H1 (cell line): ENCODE data around the gene USP49. TPM values are rescaled to one million over a fixed set of nuclear protein-coding genes. Genes with fewer than 3 reads are reported as not detected.

Experiments used
- CTCF ChIA-PET: fragments of 300-600 bp; sonication (Branson Sonifier 250); formaldehyde crosslinking; loops from one replicate; lab custom pipeline; 2021; ENCODE audit not compliant: partially characterized antibody; lab: Charles Lee
- POLR2A ChIA-PET: fragments of 300-600 bp; sonication (Branson Sonifier 250); formaldehyde crosslinking; loops from one replicate; lab custom pipeline; 2021; ENCODE audit warnings: inconsistent platforms; ENCODE audit not compliant: partially characterized antibody; lab: Charles Lee
- DNase-seq, 2 experiments: peaks; one replicate each; pipeline versions ENCODE4 v3.0.0 to v3.0.0-alpha.2; 2010 to 2022; ENCODE audit warnings: low spot score in 2 of 2, low read depth in 1 of 2, mixed read lengths in 1 of 2
- FAIRE-seq: peaks from 2 replicates; lab custom pipeline; 2011; peaks lifted over from hg19 to GRCh38; lab: Jason Lieb, UNC
- H2AFZ ChIP-seq: 2 replicates; pipeline ENCODE4 v1.8.1; 2012; ENCODE audit warnings: low read length, inconsistent platforms
- H2AK5ac ChIP-seq: 2 replicates; pipeline ENCODE4 v1.6.1; 2013; ENCODE audit warnings: low read depth, low read length
- H2BK120ac ChIP-seq: replicated peaks from 2 replicates; pipeline ENCODE3; 2013; ENCODE audit warnings: low read depth, low read length, inconsistent platforms
- H2BK12ac ChIP-seq: 2 replicates; pipeline ENCODE4 v1.6.1; 2013; ENCODE audit warnings: low read depth, low read length
- H2BK15ac ChIP-seq: 2 replicates; pipeline ENCODE4 v1.6.1; 2013; ENCODE audit warnings: low read length
- H2BK20ac ChIP-seq: 2 replicates; pipeline ENCODE4 v1.6.1; 2013; ENCODE audit warnings: low read length
- H2BK5ac ChIP-seq: 2 replicates; pipeline ENCODE4 v1.6.1; 2013; ENCODE audit warnings: low read depth, low read length
- H3K14ac ChIP-seq: 2 replicates; pipeline ENCODE4 v1.6.1; 2013; ENCODE audit warnings: inconsistent platforms; ENCODE audit not compliant: insufficient read length
- H3K18ac ChIP-seq: 2 replicates; pipeline ENCODE4 v1.6.1; 2013; ENCODE audit warnings: low read length; ENCODE audit errors: extremely low read depth
- H3K23ac ChIP-seq: 2 replicates; pipeline ENCODE4 v1.6.1; 2013; ENCODE audit warnings: inconsistent platforms; ENCODE audit not compliant: insufficient read length
- H3K23me2 ChIP-seq: 2 replicates; pipeline ENCODE4 v1.6.1; 2013; ENCODE audit warnings: low read depth, low read length
- H3K27ac ChIP-seq: 2 replicates; pipeline ENCODE4 v1.6.1; 2011; ENCODE audit warnings: low read depth, low read length, inconsistent platforms
- H3K27me3 ChIP-seq, 4 experiments: replicated peaks in 1 of 4; 1 replicate in 1 of 4; 2 replicates in 3 of 4; pipeline versions ENCODE4 v1.6.1 to v1.8.1; 2011 to 2013; ENCODE audit warnings: low read length in 3 of 4, mild to moderate bottlenecking in 3 of 4, inconsistent platforms in 2 of 4, mixed read lengths in 2 of 4, moderate library complexity in 1 of 4; ENCODE audit not compliant: control insufficient read depth in 3 of 4, insufficient read depth in 3 of 4; ENCODE audit errors: extremely low read depth in 1 of 4
- H3K36me3 ChIP-seq, 4 experiments: 2 replicates each; pipeline versions ENCODE4 v1.6.1 to v1.8.1; 2011 to 2013; ENCODE audit warnings: mild to moderate bottlenecking in 4 of 4, low read length in 3 of 4, moderate library complexity in 2 of 4, control low read depth in 1 of 4, inconsistent platforms in 1 of 4; ENCODE audit not compliant: insufficient read depth in 4 of 4, control insufficient read depth in 2 of 4
- H3K4ac ChIP-seq: replicated peaks from 2 replicates; pipeline ENCODE3; 2013; ENCODE audit warnings: low read length, low read depth, mixed read lengths, inconsistent platforms; ENCODE audit not compliant: insufficient read length
- H3K4me1 ChIP-seq, 4 experiments: replicated peaks in 1 of 4; 1 replicate in 1 of 4; 2 replicates in 3 of 4; pipeline versions ENCODE4 v1.6.1 to v1.8.1; 2011 to 2013; ENCODE audit warnings: low read length in 3 of 4, inconsistent platforms in 2 of 4, mixed read lengths in 1 of 4; ENCODE audit not compliant: insufficient read depth in 4 of 4, control insufficient read depth in 3 of 4
- H3K4me2 ChIP-seq, 2 experiments: 2 replicates each; pipeline versions ENCODE4 v1.6.1 to v1.8.1; 2011 to 2013; ENCODE audit warnings: low read depth in 2 of 2, low read length in 2 of 2, control low read depth in 1 of 2, inconsistent platforms in 1 of 2, mild to moderate bottlenecking in 1 of 2; ENCODE audit not compliant: insufficient read depth in 1 of 2
- H3K4me3 ChIP-seq, 4 experiments: fragments of 200-600, 300-600 bp in 1 of 4; sonication (generic), shearing (Covaris generic), sonication (Bioruptor Twin) in 1 of 4; 2 replicates each; pipeline versions ENCODE4 v1.5.1 to v1.8.1; 2011 to 2016; ENCODE audit warnings: low read length in 4 of 4, low read depth in 3 of 4, control low read depth in 2 of 4, inconsistent platforms in 2 of 4, mild to moderate bottlenecking in 2 of 4, mixed read lengths in 1 of 4, moderate library complexity in 1 of 4; ENCODE audit not compliant: insufficient read depth in 2 of 4; ENCODE audit errors: extremely low read depth in 1 of 4
- H3K56ac ChIP-seq: replicated peaks from 2 replicates; pipeline ENCODE3; 2013; ENCODE audit warnings: low read depth, mild to moderate bottlenecking, mixed read lengths, low read length, inconsistent platforms; ENCODE audit not compliant: insufficient read length
- H3K79me1 ChIP-seq: 2 replicates; pipeline ENCODE4 v1.6.1; 2013; ENCODE audit warnings: low read depth, low read length, control low read depth
- H3K79me2 ChIP-seq, 2 experiments: 2 replicates each; pipeline versions ENCODE4 v1.6.1 to v1.8.1; 2012 to 2013; ENCODE audit warnings: low read length in 2 of 2, mild to moderate bottlenecking in 2 of 2, inconsistent platforms in 1 of 2; ENCODE audit not compliant: insufficient read depth in 2 of 2, control insufficient read depth in 1 of 2
- H3K9ac ChIP-seq, 4 experiments: replicated peaks in 1 of 4; 1 replicate in 1 of 4; 2 replicates in 3 of 4; pipeline versions ENCODE4 v1.6.1 to v1.8.1; 2011 to 2013; ENCODE audit warnings: low read depth in 3 of 4, low read length in 3 of 4, control low read depth in 2 of 4, mild to moderate bottlenecking in 2 of 4, moderate library complexity in 2 of 4, inconsistent platforms in 1 of 4; ENCODE audit errors: extremely low read depth in 1 of 4
- H3K9me3 ChIP-seq, 2 experiments: 2 replicates each; pipeline versions ENCODE4 v1.6.1 to v1.8.1; 2012 to 2013; ENCODE audit warnings: mild to moderate bottlenecking in 2 of 2, moderate library complexity in 2 of 2, control low read depth in 1 of 2, inconsistent platforms in 1 of 2, low read depth in 1 of 2, low read length in 1 of 2, mixed read lengths in 1 of 2; ENCODE audit not compliant: insufficient read depth in 2 of 2
- H4K20me1 ChIP-seq, 2 experiments: replicated peaks in 1 of 2; 2 replicates each; pipeline versions ENCODE3 to v1.8.1; 2011 to 2013; ENCODE audit warnings: inconsistent platforms in 2 of 2, low read length in 2 of 2, mild to moderate bottlenecking in 1 of 2; ENCODE audit not compliant: insufficient read depth in 2 of 2, control insufficient read depth in 1 of 2
- H4K5ac ChIP-seq: 2 replicates; pipeline ENCODE4 v1.6.1; 2013; ENCODE audit warnings: low read length, low read depth, mixed read lengths, inconsistent platforms; ENCODE audit not compliant: insufficient read length
- H4K8ac ChIP-seq: 2 replicates; pipeline ENCODE4 v1.8.0; 2013; ENCODE audit warnings: mild to moderate bottlenecking, moderate library complexity, low read length, inconsistent platforms; ENCODE audit not compliant: insufficient read depth; ENCODE audit errors: extremely low read depth
- H4K91ac ChIP-seq: replicated peaks from 2 replicates; pipeline ENCODE3; 2013; ENCODE audit warnings: low read length, mixed read lengths, inconsistent platforms; ENCODE audit not compliant: insufficient read length
- ASH2L ChIP-seq: fragments of 200-600, 300-600 bp; sonication (generic); IDR thresholded peaks from one replicate; pipeline ENCODE4 v1.7.1; 2017; ENCODE audit warnings: low read length
- CREB1 ChIP-seq: IDR thresholded peaks from 2 replicates; pipeline ENCODE4 v1.6.1; 2012; ENCODE audit warnings: inconsistent platforms
- CTBP2 ChIP-seq: IDR thresholded peaks from 2 replicates; pipeline ENCODE4 v1.7.0; 2011; ENCODE audit warnings: borderline replicate concordance, mild to moderate bottlenecking, moderate library complexity, mixed read lengths, low read length; ENCODE audit not compliant: insufficient read depth, insufficient read length
- JUN ChIP-seq: IDR thresholded peaks from 2 replicates; pipeline ENCODE4 v1.6.1; 2011; ENCODE audit warnings: low read depth, mild to moderate bottlenecking, improper control_type of control experiment, low read length
- KDM1A ChIP-seq: fragments of 200-600, 300-600 bp; sonication (generic); IDR thresholded peaks from 2 replicates; pipeline ENCODE4 v1.7.1; 2016; ENCODE audit warnings: mild to moderate bottlenecking, low read length, borderline replicate concordance
- RAD21 ChIP-seq, 2 experiments: IDR thresholded peaks in 1 of 2; conservative IDR thresholded peaks in 1 of 2; 2 replicates each; pipeline ENCODE4 v1.6.1; 2011; ENCODE audit warnings: low read depth in 2 of 2, low read length in 2 of 2, improper control_type of control experiment in 1 of 2, inconsistent platforms in 1 of 2, mild to moderate bottlenecking in 1 of 2, moderate library complexity in 1 of 2
- RBBP5 ChIP-seq: IDR thresholded peaks from 2 replicates; pipeline ENCODE4 v1.7.1; 2012; ENCODE audit warnings: low read depth, mild to moderate bottlenecking, inconsistent platforms, low read length, moderate library complexity, borderline replicate concordance
- RNF2 ChIP-seq: fragments of 200-900, 300-1000 bp; sonication (generic); IDR thresholded peaks from 2 replicates; pipeline ENCODE4 v1.7.1; 2016; ENCODE audit warnings: borderline replicate concordance, low read depth, mild to moderate bottlenecking, antibody characterized with exemption, low read length; ENCODE audit not compliant: poor library complexity, severe bottlenecking; ENCODE audit errors: missing control alignments
- TBP ChIP-seq: IDR thresholded peaks from 2 replicates; pipeline ENCODE4 v1.6.1; 2011; ENCODE audit warnings: low read depth, low read length, improper control_type of control experiment
- WGBS, 2 experiments: shearing (Covaris generic) in 1 of 2; methylation state at CpG; one replicate each; pipeline versions ENCODE4 v1.1.6 to v1.1.7; 2013 to 2015; ENCODE audit warnings: low lambda C conversion rate in 2 of 2, mixed read lengths in 2 of 2, inconsistent platforms in 1 of 2, low coverage in 1 of 2, missing lambda C conversion rate in 1 of 2; ENCODE audit not compliant: insufficient replicate concordance in 2 of 2, insufficient coverage in 1 of 2, insufficient read length in 1 of 2; ENCODE audit errors: extremely low coverage in 1 of 2, missing lambda C conversion rate in 1 of 2; 5-methylcytosine and 5-hydroxymethylcytosine counted together
- polyA plus RNA-seq, 7 experiments: library from polyadenylated mRNA; depleted of rRNA in 3 of 7; stranded (reverse) in 5 of 7; unstranded in 2 of 7; fragments of >200 nt in 5 of 7; fragments of 200-250 nt in 2 of 7; gene quantifications; 1 replicate in 5 of 7; 2 replicates in 1 of 7; 4 replicates in 1 of 7; pipeline versions ENCODE4 v1.2.1 to v1.2.3, GENCODE V29; 2011 to 2013; ENCODE audit warnings: missing spikeins in 2 of 7, mixed read lengths in 2 of 7
- total RNA-seq: library from RNA; stranded (reverse); fragmentation: NEBNext Ultra II Directional; extraction: Animal tissue kit (Norgen Biotek cat#: 25700); gene quantifications from 2 replicates; pipeline ENCODE4 v1.2.1, GENCODE V29; 2021
- TF ChIP-seq, protein P1 (sequence below), 3 experiments: IDR thresholded peaks; 1 replicate in 2 of 3; 2 replicates in 1 of 3; pipeline versions ENCODE4 v1.5.1 to v1.6.1; 2011; ENCODE audit warnings: low read length in 3 of 3, mild to moderate bottlenecking in 3 of 3, inconsistent platforms in 2 of 3, low read depth in 1 of 3, moderate library complexity in 1 of 3; ENCODE audit not compliant: insufficient read depth in 1 of 3; ENCODE audit errors: control extremely low read depth in 1 of 3

The USP49 gene
- total and polyA plus RNA-seq, 2 of the 8 experiments (the other 6 are each of a cell fraction or from before 2014, with no cell fraction given): 6.9 to 24.4 TPM

GRCh38 chr6:41801380-41801779 is 93.8 kb downstream of the USP49 start:
- Histone ChIP-seq H2BK5ac (no peak overlapping the region), H2AK5ac (no peak overlapping the region), H3K79me2 (no peaks in the 10 kb centered on the region), H3K4me3 (no peak overlapping the region), H4K91ac (no peak overlapping the region), H3K36me3 (peaks cover 0 to 20% (median 9%) of the 10 kb centered on the region in 4 experiments; a peak in 5 of 8 replicates), H3K18ac (no peak overlapping the region), H3K79me1 (no peaks in the 10 kb centered on the region), H2BK120ac (no peak overlapping the region), H3K27ac (no peak overlapping the region), H3K23me2 (no peaks in the 10 kb centered on the region), H3K4me2 (no peak overlapping the region), H2BK15ac (no peak overlapping the region), H4K8ac (no peak overlapping the region), H3K4me1 (no peaks in the 10 kb centered on the region), H3K9me3 (no peaks in the 10 kb centered on the region), H4K20me1 (peaks cover 2 to 4% of the 10 kb centered on the region in 2 experiments), H4K5ac (no peak overlapping the region), H3K27me3 (no peaks in the 10 kb centered on the region), H3K4ac (no peak overlapping the region), H3K23ac (no peak overlapping the region), H3K14ac (no peak overlapping the region), H2BK12ac (no peak overlapping the region), H2AFZ (no peak overlapping the region), H2BK20ac (no peak overlapping the region), H3K56ac (no peak overlapping the region), H3K9ac (no peak overlapping the region)
- POLR2A ChIA-PET: interaction anchor here (0.8 to 1.2 kb wide), 2 partner anchors 14 to 17 kb away, joined by 4 read pairs; partner anchors contain the start of gene TOMM6
- no peak for FAIRE-seq
- DNase-seq: no peak
- 85% methylated on average over 2 of the region's 2 CpGs; no CpG with 5 or more reads in 1 of the 2 experiments for WGBS, 2 experiments
- CTCF ChIA-PET: interaction anchor here (0.5 to 3.4 kb wide), 23 partner anchors 9 to 413 kb away, joined by 3 to 36 read pairs (median 3); partner anchors contain the start of gene TOMM6
- TF ChIP-seq KDM1A (no peak), RNF2 (no peak), RBBP5 (no peak), CREB1 (no peak), CTBP2 (no peak), RAD21 (IDR thresholded peaks at IDR 0.05 in 1 of 2, conservative IDR thresholded peaks at IDR 0.05 in 1 of 2; ENCODE audit: low read depth in 2 of 2, low read length in 2 of 2) (peak; percentile 47 to 57), TBP (no peak), JUN (no peak), ASH2L (no peak)
- TF ChIP-seq, protein P1, sequence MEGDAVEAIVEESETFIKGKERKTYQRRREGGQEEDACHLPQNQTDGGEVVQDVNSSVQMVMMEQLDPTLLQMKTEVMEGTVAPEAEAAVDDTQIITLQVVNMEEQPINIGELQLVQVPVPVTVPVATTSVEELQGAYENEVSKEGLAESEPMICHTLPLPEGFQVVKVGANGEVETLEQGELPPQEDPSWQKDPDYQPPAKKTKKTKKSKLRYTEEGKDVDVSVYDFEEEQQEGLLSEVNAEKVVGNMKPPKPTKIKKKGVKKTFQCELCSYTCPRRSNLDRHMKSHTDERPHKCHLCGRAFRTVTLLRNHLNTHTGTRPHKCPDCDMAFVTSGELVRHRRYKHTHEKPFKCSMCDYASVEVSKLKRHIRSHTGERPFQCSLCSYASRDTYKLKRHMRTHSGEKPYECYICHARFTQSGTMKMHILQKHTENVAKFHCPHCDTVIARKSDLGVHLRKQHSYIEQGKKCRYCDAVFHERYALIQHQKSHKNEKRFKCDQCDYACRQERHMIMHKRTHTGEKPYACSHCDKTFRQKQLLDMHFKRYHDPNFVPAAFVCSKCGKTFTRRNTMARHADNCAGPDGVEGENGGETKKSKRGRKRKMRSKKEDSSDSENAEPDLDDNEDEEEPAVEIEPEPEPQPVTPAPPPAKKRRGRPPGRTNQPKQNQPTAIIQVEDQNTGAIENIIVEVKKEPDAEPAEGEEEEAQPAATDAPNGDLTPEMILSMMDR (IDR thresholded peaks at IDR 0.05; ENCODE audit: control extremely low read depth in 1 of 3, insufficient read depth in 1 of 3, low read depth in 1 of 3, low read length in 3 of 3): peak in 2 of 3 experiments; percentile 35 to 41; a peak in 2 of 4 replicates
